ENCODE measurements around the gene CA12.
"Not testable (repeated sequence)": the region's sequence is repeated elsewhere in the genome, so short reads cannot be mapped to it uniquely, and the experiment has no call there.

Gene CA12

GRCh38 chr15:63381301-63382204 lies at the start of gene CA12:
Gene CA12 (minus strand): TSS chr15:63381846. CDS start chr15:63381720, 126 bp downstream.
- no peak for DNase-seq

DNA sequence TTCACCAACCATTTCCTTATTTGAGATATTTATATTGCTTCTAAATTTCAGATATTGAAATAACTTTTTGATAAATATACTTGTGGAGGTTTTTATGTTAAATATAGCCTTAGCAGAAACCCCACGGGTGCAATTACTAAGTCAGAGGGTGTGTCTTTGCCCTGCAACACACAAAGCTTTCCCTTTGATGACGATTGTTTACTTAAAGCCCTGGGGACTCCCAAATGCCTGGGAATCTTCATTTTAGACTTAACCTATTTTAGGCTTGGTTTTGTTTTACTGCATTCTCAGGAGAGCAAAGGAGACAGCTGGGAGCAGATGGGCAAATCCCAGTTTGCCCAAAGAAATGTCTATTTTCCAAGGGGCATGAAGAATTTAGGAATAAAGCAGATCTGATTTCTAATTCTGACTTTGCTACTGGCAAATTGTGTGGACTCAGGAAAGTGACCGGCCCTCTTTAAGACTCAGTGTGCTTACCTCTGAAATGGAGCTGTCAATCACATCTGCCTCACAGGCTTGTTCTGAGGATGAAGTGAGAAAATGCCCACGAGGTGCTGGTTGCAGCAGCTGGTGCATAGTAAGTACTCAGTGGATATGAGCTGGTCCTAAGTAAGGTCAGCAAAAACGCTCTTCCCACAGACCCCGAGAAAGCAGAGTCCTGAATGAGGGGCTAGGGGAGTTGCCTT lies 49.3 kb upstream of the CA12 start:
- DNase-seq, result no peak

- DNase-seq, result no peak
These were observed 44.9 kb upstream of the CA12 start for GRCh38 chr15:63426552-63426951.

GRCh38 chr15:63425426-63425985 lies 43.9 kb upstream of the CA12 start:
- no peak for DNase-seq

DNA sequence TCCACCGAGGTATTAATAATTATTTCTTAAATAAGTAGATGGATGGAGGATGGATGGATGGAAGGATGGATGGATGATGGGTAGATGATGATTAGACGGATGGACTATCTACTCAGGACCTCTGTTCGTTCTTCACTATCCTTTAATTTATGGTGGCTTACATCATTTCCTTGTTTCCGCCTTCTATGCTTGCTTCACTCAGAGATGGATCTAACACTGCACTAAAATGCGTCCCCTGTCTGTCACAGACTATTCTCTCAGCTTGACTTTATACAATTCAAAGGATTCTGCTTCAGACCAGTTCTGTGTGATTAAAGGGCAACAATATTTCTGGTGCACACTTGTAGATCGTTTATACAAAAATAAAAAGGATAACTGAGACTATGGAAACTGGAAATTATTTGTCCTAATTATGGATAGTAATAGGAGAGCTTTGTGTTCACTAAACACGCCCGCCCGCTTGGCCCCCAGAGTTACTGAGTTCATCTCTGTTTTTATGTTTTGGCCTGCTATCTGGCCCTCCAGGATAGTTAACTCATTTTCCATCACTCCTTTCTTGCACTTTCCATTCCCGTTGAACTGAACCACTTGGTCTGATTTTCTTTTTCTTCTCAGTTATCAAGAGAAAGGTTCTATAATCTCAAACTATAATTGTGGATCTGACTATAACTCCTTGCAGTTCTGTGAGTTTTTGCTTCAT lies 41.4 kb upstream of the CA12 start:
- DNase-seq, result no peak

DNA sequence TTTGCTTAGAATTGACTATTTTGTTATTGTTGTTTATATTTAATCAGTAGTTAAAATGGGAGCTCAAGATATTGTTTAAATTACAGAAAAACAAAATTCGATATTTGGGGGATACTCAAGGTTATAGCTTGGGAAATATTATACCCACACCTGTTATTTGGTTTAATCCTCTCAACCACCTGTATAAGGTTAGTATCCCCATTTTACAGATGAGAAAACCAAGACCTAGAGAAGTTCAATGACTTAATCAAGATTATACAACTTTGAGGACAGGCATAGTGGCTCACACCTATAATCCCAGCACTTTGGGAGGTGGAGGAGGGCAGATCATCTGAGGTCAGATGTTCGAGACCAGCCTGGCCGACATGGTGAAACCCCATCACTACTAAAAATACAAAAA lies 39.8 kb upstream of the CA12 start:
- DNase-seq, result no peak

- no peak for DNase-seq
These were observed 38.7 kb upstream of the CA12 start for GRCh38 chr15:63420333-63420747.

DNA sequence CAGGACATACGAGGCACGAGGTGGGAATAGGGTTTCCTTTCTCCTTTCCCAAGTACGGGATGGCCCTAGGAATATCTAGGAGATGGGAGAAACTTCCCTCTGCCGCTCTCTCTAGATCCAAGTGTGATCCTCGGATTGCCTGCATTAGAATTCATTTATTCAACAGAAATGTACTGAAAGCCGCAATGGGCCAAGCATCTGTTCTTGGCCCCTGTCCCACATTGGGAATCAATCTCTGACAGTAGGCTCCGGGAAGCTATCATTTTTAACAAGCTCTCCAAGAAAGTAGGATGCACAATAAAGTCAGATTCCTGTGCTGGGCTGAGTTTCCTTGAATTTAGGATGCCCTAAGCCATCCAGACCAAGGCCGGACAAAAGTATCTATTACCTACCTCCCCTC lies 37.2 kb upstream of the CA12 start:
- no peak for DNase-seq

- DNase-seq, result no peak
These were observed 36.1 kb upstream of the CA12 start for GRCh38 chr15:63417721-63418120.

- DNase-seq, result not testable (repeated sequence)
These were observed 35.6 kb upstream of the CA12 start for GRCh38 chr15:63417274-63417673.

GRCh38 chr15:63414474-63415120 lies 33.0 kb upstream of the CA12 start:
- no peak for DNase-seq

DNA sequence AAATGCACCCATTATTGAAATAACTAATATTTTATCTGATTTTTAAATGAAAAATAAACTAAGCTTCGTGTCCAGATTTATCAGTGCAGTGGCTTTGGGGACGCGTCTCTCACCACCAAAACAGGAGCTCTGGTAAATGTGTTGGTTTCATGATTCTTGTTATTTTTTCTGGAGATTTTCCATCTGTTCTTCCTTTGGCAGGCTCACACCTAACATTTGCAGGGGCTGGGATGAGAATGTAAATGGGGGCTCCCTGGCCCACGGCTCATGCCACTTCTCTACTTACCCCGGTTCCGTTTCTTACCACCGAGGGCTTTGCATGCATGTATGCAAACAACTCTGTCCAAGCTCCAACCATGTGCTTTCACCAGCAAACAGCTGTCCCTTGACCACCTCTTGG lies 30.9 kb upstream of the CA12 start:
- no peak for DNase-seq

DNA sequence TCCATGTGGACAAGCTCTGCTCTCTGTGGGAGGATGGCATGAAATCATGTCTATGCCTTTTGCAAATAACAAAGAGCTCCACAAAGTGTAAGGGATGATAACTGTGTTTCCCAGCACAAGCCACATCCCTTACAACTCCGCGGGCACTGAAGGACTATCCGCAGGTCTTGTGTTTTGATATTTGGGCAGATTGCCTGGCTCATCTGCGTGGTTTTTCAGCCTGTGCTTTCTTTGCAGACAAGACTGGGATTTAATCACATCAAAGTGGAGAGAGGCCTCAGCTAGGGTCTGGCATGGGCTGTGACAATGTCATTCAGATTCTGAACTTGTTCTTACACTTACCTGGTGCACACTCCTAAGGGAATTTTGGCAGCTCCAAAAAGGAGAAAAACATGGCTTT lies 30.2 kb upstream of the CA12 start:
- DNase-seq, result no peak

GRCh38 chr15:63409179-63409578 lies 27.5 kb upstream of the CA12 start:
- DNase-seq, result no peak

- DNase-seq, result no peak
These were observed 26.9 kb upstream of the CA12 start for GRCh38 chr15:63408524-63408923.

DNA sequence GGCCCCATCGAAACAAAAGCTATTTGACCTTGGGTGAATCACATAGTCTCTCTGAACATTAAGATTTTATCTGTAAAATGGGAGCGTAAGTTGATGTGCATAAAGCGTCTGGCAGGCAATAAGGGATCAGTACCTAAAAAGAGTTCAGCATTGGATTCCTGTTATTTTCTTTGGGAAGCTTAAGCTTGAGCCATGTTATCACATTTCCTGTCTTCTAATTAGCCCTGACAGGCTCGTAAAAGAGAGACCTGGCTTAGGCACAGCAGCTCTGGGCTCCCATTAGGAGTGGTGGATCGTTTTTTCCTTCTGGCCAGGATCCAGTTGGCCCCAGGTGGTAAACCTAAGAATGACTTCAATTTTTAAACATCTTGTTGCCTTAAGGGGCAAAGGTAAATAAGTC lies 26.0 kb upstream of the CA12 start:
- peak; percentile 21 for DNase-seq

DNA sequence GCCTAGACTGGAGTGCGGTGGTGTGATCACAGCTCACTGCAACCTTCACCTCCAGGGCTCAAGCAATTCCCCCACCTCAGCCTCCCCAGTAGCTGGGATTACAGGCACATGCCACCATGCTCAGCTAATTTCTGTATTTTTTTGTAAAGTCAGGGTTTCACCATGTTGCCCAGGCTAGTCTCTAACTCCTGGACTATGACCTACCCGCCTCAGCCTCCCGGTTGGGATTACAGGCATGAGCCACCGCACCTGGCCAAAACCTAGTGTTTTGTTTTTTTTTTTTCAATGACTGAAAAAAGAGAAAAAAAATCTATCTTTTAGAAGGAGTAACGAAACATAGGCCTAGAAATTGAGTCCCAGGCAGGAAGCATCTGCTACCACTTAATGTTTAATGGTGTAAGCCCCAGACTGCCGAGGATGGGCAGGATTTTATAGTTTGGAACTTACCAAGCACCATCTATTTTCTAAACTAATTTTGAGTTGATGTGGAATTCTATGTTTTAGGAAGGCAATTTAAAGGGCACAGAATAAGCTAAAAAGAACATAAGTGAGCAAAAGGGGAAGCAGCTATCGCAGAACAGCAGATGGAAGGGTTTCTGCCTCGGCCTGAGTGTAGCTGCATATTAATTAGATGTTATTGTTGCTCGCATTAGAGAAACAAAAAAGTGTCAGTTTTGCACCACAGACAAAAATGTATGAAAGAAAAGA lies 24.2 kb upstream of the CA12 start:
- DNase-seq, result no peak

GRCh38 chr15:63405159-63405558 lies 23.5 kb upstream of the CA12 start:
- DNase-seq, result no peak

DNA sequence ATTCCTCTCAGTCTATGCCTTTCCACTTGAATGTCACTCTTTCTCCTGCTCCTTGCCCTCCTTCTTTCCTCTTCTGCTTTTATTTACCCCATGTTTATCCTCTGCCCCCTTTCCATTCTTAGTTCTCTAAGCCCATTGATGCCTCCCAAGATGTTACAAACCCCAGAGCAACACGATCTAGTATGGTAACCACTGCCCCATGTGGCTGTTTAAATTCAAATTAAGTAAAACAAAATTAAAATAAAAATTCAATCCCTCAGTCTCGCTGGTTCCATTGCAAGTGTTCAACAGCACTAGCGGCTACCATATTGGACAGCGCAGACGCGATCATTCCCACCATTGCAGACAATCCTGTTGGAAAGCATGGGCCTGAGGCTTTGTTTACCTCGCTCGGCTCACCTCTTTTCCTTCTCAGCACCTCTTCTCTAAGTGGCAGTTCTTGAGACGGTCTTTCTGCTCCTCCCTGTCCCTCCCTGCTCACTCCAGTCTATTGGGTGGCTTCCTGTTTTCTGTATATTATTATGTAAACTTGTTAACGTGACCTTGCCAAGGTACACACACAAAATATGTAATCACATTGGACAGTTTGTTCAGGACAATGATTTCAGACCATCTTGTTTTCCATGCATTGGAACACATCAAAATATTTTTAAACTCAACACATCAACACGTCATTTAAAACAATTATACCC lies 21.8 kb upstream of the CA12 start:
- no peak for DNase-seq

GRCh38 chr15:63402498-63403253 lies 21.0 kb upstream of the CA12 start:
- DNase-seq, result no peak
